Lower leg skin (tissue), 4 donors: ENCODE measurements around the gene ST14. TPM values are rescaled to one million over a fixed set of nuclear protein-coding genes. Genes with fewer than 3 reads are reported as not detected.

Experiments used
- DNase-seq, 2 donors: peaks; one replicate each; pipeline ENCODE4 v3.0.0-alpha.2; 2019; ENCODE audit warnings: low spot score in 2 of 2
- H3K4me3 ChIP-seq: fragments of 200-600 bp; sonication (generic); 2 replicates; pipeline ENCODE4 v1.5.1; 2017; ENCODE audit warnings: mild to moderate bottlenecking, low read depth; ENCODE audit not compliant: poor library complexity, severe bottlenecking
- POLR2A ChIP-seq, 2 donors: fragments of 450-650 bp; IDR thresholded peaks; one replicate each; pipeline ENCODE4 v1.6.1; 2016 to 2017; ENCODE audit warnings: antibody characterized with exemption in 2 of 2, mild to moderate bottlenecking in 1 of 2, moderate library complexity in 1 of 2
- WGBS, 2 donors: methylation state at CpG; one replicate each; pipeline ENCODE4 v1.1.5; 2018; 5-methylcytosine and 5-hydroxymethylcytosine counted together
- intact Hi-C: fragments of 100-400 bp; cut with DNase I; formaldehyde crosslinking; loops from one replicate; pipeline ENCODE4 v1.15.0; 2023; ENCODE audit warnings: low total_unique reads
- total RNA-seq, 4 donors: library from RNA; depleted of rRNA; stranded (reverse); fragments of >200 nt; gene quantifications; one replicate each; pipeline ENCODE4 v1.1.0, GENCODE V29; 2016
- TF ChIP-seq, protein P1 (sequence below), 3 donors: fragments of 450-650 bp; IDR thresholded peaks; one replicate each; pipeline ENCODE4 v1.5.1; 2016; ENCODE audit warnings: antibody characterized with exemption in 3 of 3, mild to moderate bottlenecking in 3 of 3, moderate library complexity in 2 of 3

The ST14 gene
- total RNA-seq, 4 donors from 2014 or later = 75.4 to 107 (median 87.1) TPM

DNA sequence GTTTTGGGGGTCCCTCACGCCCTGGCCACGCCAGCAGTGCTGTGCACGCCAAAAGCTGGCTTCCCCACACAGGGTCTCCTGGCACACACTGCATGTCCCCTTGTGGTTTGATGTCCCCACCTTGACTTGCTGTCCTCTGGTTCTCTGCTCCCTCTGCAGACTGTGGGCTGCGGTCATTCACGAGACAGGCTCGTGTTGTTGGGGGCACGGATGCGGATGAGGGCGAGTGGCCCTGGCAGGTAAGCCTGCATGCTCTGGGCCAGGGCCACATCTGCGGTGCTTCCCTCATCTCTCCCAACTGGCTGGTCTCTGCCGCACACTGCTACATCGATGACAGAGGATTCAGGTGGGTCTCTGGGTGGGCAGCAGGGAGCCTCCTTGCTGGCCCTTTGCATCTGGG lies 40.2 kb downstream of the ST14 start:
- H3K4me3 ChIP-seq = no peak overlapping the region
- DNase-seq = no peak
- TF ChIP-seq, protein P1, sequence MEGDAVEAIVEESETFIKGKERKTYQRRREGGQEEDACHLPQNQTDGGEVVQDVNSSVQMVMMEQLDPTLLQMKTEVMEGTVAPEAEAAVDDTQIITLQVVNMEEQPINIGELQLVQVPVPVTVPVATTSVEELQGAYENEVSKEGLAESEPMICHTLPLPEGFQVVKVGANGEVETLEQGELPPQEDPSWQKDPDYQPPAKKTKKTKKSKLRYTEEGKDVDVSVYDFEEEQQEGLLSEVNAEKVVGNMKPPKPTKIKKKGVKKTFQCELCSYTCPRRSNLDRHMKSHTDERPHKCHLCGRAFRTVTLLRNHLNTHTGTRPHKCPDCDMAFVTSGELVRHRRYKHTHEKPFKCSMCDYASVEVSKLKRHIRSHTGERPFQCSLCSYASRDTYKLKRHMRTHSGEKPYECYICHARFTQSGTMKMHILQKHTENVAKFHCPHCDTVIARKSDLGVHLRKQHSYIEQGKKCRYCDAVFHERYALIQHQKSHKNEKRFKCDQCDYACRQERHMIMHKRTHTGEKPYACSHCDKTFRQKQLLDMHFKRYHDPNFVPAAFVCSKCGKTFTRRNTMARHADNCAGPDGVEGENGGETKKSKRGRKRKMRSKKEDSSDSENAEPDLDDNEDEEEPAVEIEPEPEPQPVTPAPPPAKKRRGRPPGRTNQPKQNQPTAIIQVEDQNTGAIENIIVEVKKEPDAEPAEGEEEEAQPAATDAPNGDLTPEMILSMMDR (IDR thresholded peaks at IDR 0.05) = no peak
- no peak for TF ChIP-seq POLR2A (IDR thresholded peaks at IDR 0.05)
- WGBS, 2 donors = 85 to 91% methylated on average over 12 of the region's 12 CpGs
- intact Hi-C loops = no loop called here

- WGBS, 2 donors = 92 to 96% methylated on average over 7 of the region's 7 CpGs
- intact Hi-C loops = no loop called here
- TF ChIP-seq POLR2A (IDR thresholded peaks at IDR 0.05) = no peak
- TF ChIP-seq, protein P1 (IDR thresholded peaks at IDR 0.05) = no peak
- DNase-seq = no peak
- no peak overlapping the region for H3K4me3 ChIP-seq
Observed at GRCh38 chr11:130201026-130201425, 41.4 kb downstream of the ST14 start.

GRCh38 chr11:130202009-130202817 lies 42.6 kb downstream of the ST14 start:
- WGBS, 2 donors = 85 to 87% methylated on average over 12 of the region's 12 CpGs
- TF ChIP-seq, protein P1 (IDR thresholded peaks at IDR 0.05) = no peak
- no peak for TF ChIP-seq POLR2A (IDR thresholded peaks at IDR 0.05)
- DNase-seq = no peak
- intact Hi-C loops = no loop called here
- no peak overlapping the region for H3K4me3 ChIP-seq

DNA sequence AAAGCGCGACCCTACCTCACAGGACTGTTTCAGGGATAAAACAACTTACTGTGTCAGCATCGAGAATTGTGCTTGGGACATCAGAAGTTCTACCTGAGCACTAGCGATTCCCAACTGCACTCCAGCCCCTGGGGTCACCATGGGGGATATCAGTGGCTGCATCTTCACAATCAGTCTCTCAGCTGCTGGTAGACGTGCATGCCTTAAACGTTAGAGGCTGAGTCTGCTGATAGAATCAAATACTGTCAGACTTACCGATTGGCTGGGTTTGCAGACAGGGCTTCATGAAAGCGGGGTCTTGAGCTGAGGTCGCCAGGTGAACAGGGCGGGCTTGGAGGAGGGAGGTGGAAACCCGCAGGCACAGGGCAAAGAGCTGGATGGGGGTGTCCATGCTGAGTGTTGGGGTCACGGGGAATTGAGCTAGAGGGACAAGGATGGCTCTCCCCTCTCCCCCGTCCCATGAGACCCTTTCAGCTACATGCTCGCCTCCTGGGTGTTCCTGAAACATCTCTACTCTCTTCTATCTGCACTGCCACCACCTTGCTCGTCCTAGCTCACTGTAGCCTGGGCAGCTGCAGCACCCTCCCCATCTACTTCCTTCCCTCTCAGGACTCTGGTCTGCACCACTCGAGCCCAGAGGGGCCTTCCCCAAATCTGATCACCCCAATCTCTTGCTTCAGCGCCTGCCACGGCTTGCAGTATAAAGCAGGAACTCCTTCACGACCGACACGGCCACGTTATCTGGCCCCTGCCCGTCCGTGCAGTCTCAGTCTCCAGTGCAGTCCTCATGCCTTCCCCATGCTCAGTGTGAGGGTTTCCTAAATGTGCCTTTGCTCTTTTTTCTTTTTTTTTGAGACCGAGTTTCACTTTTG lies 43.5 kb downstream of the ST14 start:
- no peak overlapping the region for H3K4me3 ChIP-seq
- TF ChIP-seq POLR2A (IDR thresholded peaks at IDR 0.05) = no peak
- TF ChIP-seq, protein P1 (IDR thresholded peaks at IDR 0.05) = no peak
- 87 to 90% methylated on average over 25 of the region's 25 CpGs for WGBS, 2 donors
- intact Hi-C loops = no loop called here
- no peak for DNase-seq

GRCh38 chr11:130203766-130204702 lies 44.5 kb downstream of the ST14 start:
- H3K4me3 ChIP-seq = no peak overlapping the region
- intact Hi-C loops = no loop called here
- no peak for DNase-seq
- TF ChIP-seq, protein P1 (IDR thresholded peaks at IDR 0.05) = no peak
- TF ChIP-seq POLR2A (IDR thresholded peaks at IDR 0.05) = no peak
- WGBS, 2 donors = 93 to 95% methylated on average over 27 of the region's 27 CpGs
